Epithelial cell of esophagus (primary cell): ENCODE measurements around the gene RAB20.
A peak's percentile ranks its signal among the peaks of the same experiment; 100 is the strongest.

Source experiments
- DNase-seq: peaks from one replicate; pipeline ENCODE4 v3.0.0; 2010; ENCODE audit warnings: low read depth
- H3K4me3 ChIP-seq: 2 replicates; pipeline ENCODE4 v1.5.1; 2011; ENCODE audit warnings: mild to moderate bottlenecking, low read length, control low read depth
- CTCF ChIP-seq: IDR thresholded peaks from 2 replicates; pipeline ENCODE4 v1.5.1; 2011; ENCODE audit warnings: low read depth, mild to moderate bottlenecking, low read length, control low read depth, inconsistent platforms; ENCODE audit not compliant: insufficient read depth; ENCODE audit errors: missing control alignments

RAB20 gene

GRCh38 chr13:110511509-110512181, 49.9 kb downstream of the RAB20 start:
- no peak for TF ChIP-seq CTCF
- no peak overlapping the region for H3K4me3 ChIP-seq

DNA sequence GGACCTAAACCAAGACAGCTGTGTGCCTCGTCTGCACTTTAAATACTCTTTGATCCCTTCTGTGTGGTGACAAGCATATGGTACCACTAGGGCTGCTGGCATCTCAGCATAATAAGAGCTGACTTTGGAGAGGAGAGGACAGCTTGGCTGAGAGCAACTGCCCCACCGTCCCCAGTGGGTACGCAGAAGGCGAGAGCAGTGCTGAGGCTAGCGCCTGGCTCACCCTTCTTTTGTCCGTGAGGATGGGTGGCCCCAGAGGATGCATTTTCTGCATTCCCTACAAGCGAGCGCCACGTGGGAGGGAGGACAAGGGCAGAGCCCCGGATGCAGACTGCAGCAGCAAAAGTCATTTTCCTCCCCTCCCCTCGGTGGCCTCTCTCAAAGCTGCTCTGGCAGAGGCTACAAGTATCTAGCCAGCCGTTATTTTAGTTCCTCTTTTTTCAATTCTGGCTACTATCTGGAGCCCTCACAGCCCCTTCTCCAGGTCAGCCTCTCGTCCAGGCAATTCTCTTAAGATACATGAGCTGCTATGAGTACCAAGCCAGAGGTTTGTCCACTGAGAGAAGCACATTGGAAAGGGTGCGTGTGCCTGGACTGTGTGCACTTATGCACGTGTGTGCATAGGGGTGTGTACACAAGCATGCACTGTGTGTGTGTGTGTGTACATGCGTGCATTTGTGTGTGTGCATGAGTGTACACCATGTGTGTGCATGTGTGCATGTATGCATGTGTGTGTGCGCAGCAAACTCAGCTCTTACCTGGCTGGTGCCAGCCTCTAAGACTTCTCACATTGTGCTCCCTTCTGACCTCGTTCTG, 51.3 kb downstream of the RAB20 start:
- TF ChIP-seq CTCF = no peak
- no peak for DNase-seq
- no peak overlapping the region for H3K4me3 ChIP-seq

More at GRCh38 chr13:110511509-110512181, 49.9 kb downstream of the RAB20 start:
- no peak for DNase-seq

GRCh38 chr13:110509478-110509926, 52.0 kb downstream of the RAB20 start:
- DNase-seq = no peak
- no peak for TF ChIP-seq CTCF
- H3K4me3 ChIP-seq = no peak overlapping the region

DNA sequence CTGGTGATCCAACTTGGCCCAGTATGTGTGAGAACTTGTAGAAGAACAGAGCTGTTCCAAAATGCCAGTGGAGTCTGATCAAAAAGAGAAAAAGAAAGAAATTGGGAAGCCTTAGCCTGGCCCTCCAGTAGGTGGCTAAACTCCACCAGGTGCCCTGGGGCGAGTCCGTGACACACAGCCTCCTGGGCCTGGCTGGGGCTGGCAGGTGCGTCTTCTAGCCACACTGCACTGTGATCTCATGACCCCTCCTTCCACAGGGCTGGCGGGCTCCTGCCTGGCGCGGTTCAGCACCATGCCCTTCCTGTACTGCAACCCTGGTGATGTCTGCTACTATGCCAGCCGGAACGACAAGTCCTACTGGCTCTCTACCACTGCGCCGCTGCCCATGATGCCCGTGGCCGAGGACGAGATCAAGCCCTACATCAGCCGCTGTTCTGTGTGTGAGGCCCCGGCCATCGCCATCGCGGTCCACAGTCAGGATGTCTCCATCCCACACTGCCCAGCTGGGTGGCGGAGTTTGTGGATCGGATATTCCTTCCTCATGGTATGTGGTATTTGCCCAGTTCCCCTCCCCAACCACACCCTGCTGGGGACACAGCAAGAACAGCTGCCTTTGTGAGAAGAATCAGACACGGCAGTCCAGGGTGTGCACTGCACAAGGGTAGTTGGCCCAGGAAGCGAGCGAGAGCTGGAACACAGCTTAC, 53.7 kb downstream of the RAB20 start:
- no peak overlapping the region for H3K4me3 ChIP-seq
- no peak for TF ChIP-seq CTCF
- peak; percentile 19 for DNase-seq

DNA sequence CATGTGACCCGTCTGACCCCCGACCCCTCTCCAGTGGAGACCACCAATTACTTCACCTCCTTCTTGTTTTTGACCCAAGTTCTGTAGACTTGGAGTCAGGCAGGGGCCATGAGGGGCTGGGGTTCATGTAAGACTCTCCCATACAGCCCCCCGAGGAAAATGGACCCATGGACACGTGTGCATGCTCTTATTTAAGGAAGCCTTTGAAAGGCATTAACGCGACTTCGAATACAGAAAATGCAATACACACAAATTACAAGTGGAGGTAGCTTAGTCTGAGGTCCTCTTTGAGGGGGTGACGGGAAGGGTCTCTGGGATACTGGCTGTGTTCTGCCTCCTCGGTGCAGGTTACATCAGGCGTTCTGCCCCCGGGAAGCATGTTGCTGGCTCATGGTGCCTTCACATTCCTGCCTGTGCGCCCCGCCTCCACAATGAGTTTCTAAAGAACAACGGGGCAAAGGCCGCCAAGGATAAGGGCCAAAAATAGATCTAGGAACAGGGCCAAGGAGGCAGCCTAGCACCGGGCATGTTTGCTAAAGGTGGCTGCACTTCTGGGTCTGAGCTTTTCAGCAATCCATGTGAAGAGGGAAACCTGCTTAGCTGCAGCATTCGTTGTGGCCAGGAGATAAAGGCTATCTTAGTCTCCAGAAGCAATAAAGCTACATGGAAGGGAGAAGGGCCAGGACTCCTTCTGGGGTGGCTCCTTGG, 54.5 kb downstream of the RAB20 start:
- H3K4me3 ChIP-seq = no peak overlapping the region
- no peak for TF ChIP-seq CTCF
- peak; percentile 54 for DNase-seq

- no peak for TF ChIP-seq CTCF
- DNase-seq = no peak
Observed at GRCh38 chr13:110506396-110506795, 55.1 kb downstream of the RAB20 start.

More at GRCh38 chr13:110506396-110506795, 55.1 kb downstream of the RAB20 start:
- H3K4me3 ChIP-seq = no peak overlapping the region
